CD4-positive, alpha-beta T cell (primary cell): ENCODE results near the gene GJA5. TPM values are rescaled to one million over a fixed set of nuclear protein-coding genes. Genes with fewer than 3 reads are reported as not detected.
A peak's percentile ranks its signal among the peaks of the same experiment; 100 is the strongest.

Experiments used
- ATAC-seq: fragments of 200-7000 bp; cut with Tn5 transposase; one replicate; pipeline ENCODE4 v1.10.0; 2022; ENCODE audit warnings: mild to moderate bottlenecking; ENCODE audit not compliant: poor library complexity
- CTCF ChIA-PET: fragments of 350-600 bp; sonication (Branson Sonifier 250); formaldehyde crosslinking; loops from one replicate; lab custom pipeline; 2021; ENCODE audit warnings: antibody characterized with exemption, inconsistent platforms; lab: Charles Lee
- POLR2A ChIA-PET: fragments of 350-600 bp; sonication (Branson Sonifier 250); formaldehyde crosslinking; loops from one replicate; lab custom pipeline; 2021; ENCODE audit warnings: antibody characterized with exemption, inconsistent platforms; lab: Charles Lee
- DNase-seq, 14 experiments: peaks; one replicate each; pipeline ENCODE4 v3.0.0-alpha.2; 2013 to 2020; ENCODE audit warnings: mixed read lengths in 2 of 14
- H3K27ac ChIP-seq, 2 donors: one replicate each; pipeline versions ENCODE4 v1.5.1 to v1.7.0; 2013; ENCODE audit warnings: low read length in 2 of 2, low read depth in 1 of 2, mild to moderate bottlenecking in 1 of 2
- H3K27me3 ChIP-seq, 2 experiments: 1 replicate in 1 of 2; 2 replicates in 1 of 2; pipeline versions ENCODE4 v1.6.1 to v1.7.0; 2013; ENCODE audit warnings: low read length in 2 of 2, control low read depth in 1 of 2, mild to moderate bottlenecking in 1 of 2, moderate library complexity in 1 of 2; ENCODE audit not compliant: insufficient read depth in 2 of 2, control insufficient read depth in 1 of 2
- H3K36me3 ChIP-seq: one replicate; pipeline ENCODE4 v1.6.1; 2013; ENCODE audit warnings: low read length, control low read depth; ENCODE audit not compliant: insufficient read depth
- H3K4me1 ChIP-seq: one replicate; pipeline ENCODE4 v1.6.1; 2013; ENCODE audit warnings: low read length, control low read depth; ENCODE audit not compliant: insufficient read depth
- H3K4me3 ChIP-seq: one replicate; pipeline ENCODE4 v1.5.1; 2013; ENCODE audit warnings: mild to moderate bottlenecking, low read length, moderate library complexity
- H3K9me3 ChIP-seq, 2 experiments: 1 replicate in 1 of 2; 2 replicates in 1 of 2; pipeline versions ENCODE4 v1.6.1 to v1.7.0; 2013; ENCODE audit warnings: low read length in 2 of 2, mild to moderate bottlenecking in 2 of 2, control low read depth in 1 of 2, moderate library complexity in 1 of 2; ENCODE audit not compliant: control insufficient read depth in 1 of 2, insufficient read depth in 1 of 2
- H3K27ac Mint-ChIP-seq: one replicate; pipeline ENCODE4 v1.8.0; 2020; ENCODE audit warnings: mixed read lengths
- H3K27me3 Mint-ChIP-seq: one replicate; pipeline ENCODE4 v1.8.0; 2021; ENCODE audit warnings: mixed read lengths
- H3K36me3 Mint-ChIP-seq: one replicate; pipeline ENCODE4 v1.8.0; 2021; ENCODE audit warnings: low read depth, mixed read lengths
- H3K4me1 Mint-ChIP-seq: one replicate; pipeline ENCODE4 v1.8.0; 2021; ENCODE audit warnings: low read depth, mixed read lengths
- H3K4me3 Mint-ChIP-seq: one replicate; pipeline ENCODE4 v1.8.0; 2020; ENCODE audit warnings: mild to moderate bottlenecking, mixed read lengths
- H3K9me3 Mint-ChIP-seq: one replicate; pipeline ENCODE4 v1.8.0; 2020; ENCODE audit warnings: mixed read lengths
- CTCF ChIP-seq: fragments of 200-600 bp; IDR thresholded peaks from one replicate; pipeline ENCODE4 v1.8.0; 2022; ENCODE audit warnings: antibody characterized with exemption, mild to moderate bottlenecking
- intact Hi-C, 2 experiments: fragments of 100-400 bp; cut with DNase I in 1 of 2; cut with micrococcal nuclease in 1 of 2; formaldehyde crosslinking; loops; one replicate each; pipeline versions ENCODE4 v1.15.1 to v1.9.0; 2023 to 2025; cut with DNase I, micrococcal nuclease
- total RNA-seq, 174 experiments: library from RNA in 2 of 174; stranded (reverse) in 2 of 174; gene quantifications; one replicate each; pipeline ENCODE4 v1.2.3 and lab custom pipeline; 2021 to 2026

GJA5 gene
- total RNA-seq, 2 experiments from 2014 or later = not detected

DNA sequence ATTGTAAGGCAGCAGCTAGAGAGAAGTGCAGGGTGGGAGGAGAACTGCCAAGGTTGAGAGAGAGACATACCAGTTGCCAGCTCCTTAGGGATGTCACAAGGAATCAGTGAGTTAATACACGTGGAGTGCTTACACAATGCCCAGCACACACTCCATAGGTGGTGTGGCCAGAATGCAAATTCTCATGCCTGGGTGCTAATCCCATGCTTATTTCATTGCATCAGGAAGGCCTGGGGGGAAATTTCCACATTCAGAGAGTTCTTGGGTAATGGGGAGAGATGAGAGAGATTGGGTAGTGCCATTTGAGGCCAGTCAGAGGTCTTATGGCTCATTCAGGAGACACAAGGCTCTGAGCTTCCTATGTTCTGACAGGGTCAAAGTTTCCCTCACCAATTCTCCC is 38.7 kb downstream of the GJA5 start:
- ATAC-seq (no peak), DNase-seq (no peak)
- Histone ChIP-seq H3K4me3 (no peak overlapping the region), H3K4me1 (peaks cover 27% of the 10 kb centered on the region), H3K9me3 (peaks cover 0 to 5% of the 10 kb centered on the region in 2 experiments), H3K36me3 (no peaks in the 10 kb centered on the region), H3K27ac (no peak overlapping the region), H3K27me3 (no peaks in the 10 kb centered on the region)
- Mint-ChIP-seq H3K36me3 (no peaks in the 10 kb centered on the region), H3K27ac (no peak overlapping the region), H3K4me3 (no peak overlapping the region), H3K4me1 (peaks cover 14% of the 10 kb centered on the region), H3K27me3 (peaks cover 22% of the 10 kb centered on the region), H3K9me3 (no peaks in the 10 kb centered on the region)
- ChIA-PET CTCF (no interaction called here), POLR2A (no interaction called here)
- intact Hi-C loops = no loop called here
- TF ChIP-seq CTCF = no peak

DNA sequence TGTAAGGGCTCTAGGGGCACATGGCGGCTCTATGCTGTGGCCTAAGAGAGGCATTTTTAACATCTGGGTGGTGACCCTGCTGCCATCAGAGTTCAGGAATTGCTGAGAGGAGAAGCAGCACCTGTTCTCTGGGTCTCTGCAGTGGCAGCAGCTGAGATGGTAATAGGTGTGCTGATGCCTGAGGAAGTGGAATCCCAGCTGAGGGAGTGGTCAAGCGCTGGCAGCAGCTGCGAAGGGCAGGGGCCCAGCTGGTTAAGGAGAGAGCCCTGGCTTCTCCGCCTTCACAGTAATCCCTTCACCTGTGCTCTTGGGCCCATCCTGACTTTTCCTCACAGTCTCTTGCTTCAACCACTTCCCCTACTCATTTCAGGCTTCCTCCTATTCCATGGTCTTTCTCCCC is 39.8 kb downstream of the GJA5 start:
- H3K36me3 Mint-ChIP-seq = no peaks in the 10 kb centered on the region
- Histone ChIP-seq H3K27ac (no peak overlapping the region), H3K4me3 (no peak overlapping the region), H3K9me3 (peaks cover 0 to 5% of the 10 kb centered on the region in 2 experiments), H3K4me1 (peaks cover 30% of the 10 kb centered on the region), H3K27me3 (no peaks in the 10 kb centered on the region), H3K36me3 (no peaks in the 10 kb centered on the region)
- H3K27me3 Mint-ChIP-seq = peaks cover 28% of the 10 kb centered on the region
- H3K4me3 Mint-ChIP-seq = no peak overlapping the region
- ChIA-PET POLR2A (no interaction called here), CTCF (no interaction called here)
- TF ChIP-seq CTCF = no peak
- H3K27ac Mint-ChIP-seq = no peak overlapping the region
- H3K9me3 Mint-ChIP-seq = no peaks in the 10 kb centered on the region
- DNase-seq (no peak), ATAC-seq (no peak)
- peaks cover 16% of the 10 kb centered on the region for H3K4me1 Mint-ChIP-seq
- intact Hi-C loops = no loop called here

GRCh38 chr1:147719711-147720225 is 40.6 kb downstream of the GJA5 start:
- Mint-ChIP-seq H3K4me1 (peaks cover 16% of the 10 kb centered on the region), H3K4me3 (no peak overlapping the region), H3K36me3 (no peaks in the 10 kb centered on the region), H3K27me3 (peaks cover 36% of the 10 kb centered on the region), H3K9me3 (no peaks in the 10 kb centered on the region), H3K27ac (no peak overlapping the region)
- Histone ChIP-seq H3K4me1 (peaks cover 30% of the 10 kb centered on the region), H3K36me3 (no peaks in the 10 kb centered on the region), H3K27ac (no peak overlapping the region), H3K9me3 (peaks cover 0 to 5% of the 10 kb centered on the region in 2 experiments), H3K27me3 (peaks cover 0 to 5% of the 10 kb centered on the region in 2 experiments), H3K4me3 (no peak overlapping the region)
- ChIA-PET CTCF (no interaction called here), POLR2A (no interaction called here)
- no peak for ATAC-seq
- intact Hi-C loops = no loop called here
- DNase-seq = peak in 1 of 14 experiments; percentile 8
- no peak for TF ChIP-seq CTCF
